Testis (tissue), 3 donors: ENCODE data around the gene NRL. TPM values are rescaled to one million over a fixed set of nuclear protein-coding genes. Genes with fewer than 3 reads are reported as not detected.

ENCODE experiments used
- DNase-seq: peaks from one replicate; pipeline ENCODE4 v3.0.0-alpha.2; 2019
- H3K27ac ChIP-seq, 2 donors: fragments of 200-600 bp; sonication (generic); one replicate each; pipeline ENCODE4 v1.5.1; 2019
- H3K27me3 ChIP-seq: fragments of 200-600 bp; sonication (generic); one replicate; pipeline ENCODE4 v1.5.1; 2019
- H3K36me3 ChIP-seq: fragments of 200-600 bp; sonication (generic); one replicate; pipeline ENCODE4 v1.5.1; 2017; ENCODE audit warnings: low read depth; ENCODE audit errors: missing control alignments
- H3K4me1 ChIP-seq: fragments of 200-600 bp; sonication (generic); one replicate; pipeline ENCODE4 v1.5.1; 2019
- H3K4me3 ChIP-seq, 2 donors: fragments of 200-600 bp; sonication (generic); one replicate each; pipeline ENCODE4 v1.5.1; 2017 to 2019
- H3K9me3 ChIP-seq: fragments of 200-600 bp; sonication (generic); one replicate; pipeline ENCODE4 v1.5.1; 2017
- POLR2A ChIP-seq: fragments of 450-650 bp; IDR thresholded peaks from one replicate; pipeline ENCODE4 v1.6.1; 2017; ENCODE audit warnings: antibody characterized with exemption, mild to moderate bottlenecking, moderate library complexity
- WGBS, 2 donors: methylation state at CpG; one replicate each; pipeline ENCODE4 v1.1.5; 2018; 5-methylcytosine and 5-hydroxymethylcytosine counted together
- intact Hi-C: fragments of 100-400 bp; cut with DNase I; formaldehyde crosslinking; loops from one replicate; pipeline ENCODE4 v1.15.1; 2023; ENCODE audit warnings: low total_unique reads
- polyA plus RNA-seq: library from polyadenylated mRNA; stranded (reverse); fragments of 350-450 nt; fragmentation: Illumina TruSeq; extraction: RNeasy Lipid Tissue Mini Kit (QIAGEN cat#74804); gene quantifications from one replicate; pipeline ENCODE4 v1.2.3, GENCODE V29; 2014; ENCODE audit warnings: low read depth, low replicate concordance; ENCODE audit not compliant: insufficient read depth
- total RNA-seq, 2 donors: library from RNA; depleted of rRNA; stranded (reverse); fragments of >200 nt; gene quantifications; one replicate each; pipeline ENCODE4 v1.2.3, GENCODE V29; 2016
- TF ChIP-seq, protein P1 (sequence below), 3 experiments: fragments of 450-650 bp in 2 of 3; fragments of 200-600 bp in 1 of 3; sonication (generic) in 1 of 3; IDR thresholded peaks; one replicate each; pipeline ENCODE4 v1.5.1; 2016 to 2019; ENCODE audit warnings: antibody characterized with exemption in 3 of 3, mild to moderate bottlenecking in 2 of 3, moderate library complexity in 1 of 3

The NRL gene
- total and polyA plus RNA-seq, 3 donors from 2014 or later = 6.6 to 8.3 (median 8.2) TPM

DNA sequence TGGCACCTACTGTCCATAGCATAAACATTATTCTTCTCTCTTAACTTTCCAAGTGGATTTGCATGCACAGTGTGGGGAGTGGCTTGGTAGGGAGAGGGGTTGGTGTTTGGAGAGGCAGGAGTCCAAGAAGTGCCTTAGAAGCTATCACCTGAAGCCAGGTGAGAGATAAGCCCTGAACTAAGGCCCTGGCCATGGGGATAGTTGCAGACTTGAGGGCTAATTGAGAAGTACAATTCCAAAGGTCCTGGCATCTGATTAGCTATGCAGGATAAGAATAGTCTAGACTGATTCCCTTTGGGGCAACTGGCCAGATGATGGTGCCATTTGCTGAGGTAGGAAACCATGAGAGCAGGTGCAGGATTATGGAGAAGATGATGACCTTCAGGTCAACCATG lies 22.6 kb downstream of the NRL start:
- DNase-seq = no peak
- TF ChIP-seq, protein P1, sequence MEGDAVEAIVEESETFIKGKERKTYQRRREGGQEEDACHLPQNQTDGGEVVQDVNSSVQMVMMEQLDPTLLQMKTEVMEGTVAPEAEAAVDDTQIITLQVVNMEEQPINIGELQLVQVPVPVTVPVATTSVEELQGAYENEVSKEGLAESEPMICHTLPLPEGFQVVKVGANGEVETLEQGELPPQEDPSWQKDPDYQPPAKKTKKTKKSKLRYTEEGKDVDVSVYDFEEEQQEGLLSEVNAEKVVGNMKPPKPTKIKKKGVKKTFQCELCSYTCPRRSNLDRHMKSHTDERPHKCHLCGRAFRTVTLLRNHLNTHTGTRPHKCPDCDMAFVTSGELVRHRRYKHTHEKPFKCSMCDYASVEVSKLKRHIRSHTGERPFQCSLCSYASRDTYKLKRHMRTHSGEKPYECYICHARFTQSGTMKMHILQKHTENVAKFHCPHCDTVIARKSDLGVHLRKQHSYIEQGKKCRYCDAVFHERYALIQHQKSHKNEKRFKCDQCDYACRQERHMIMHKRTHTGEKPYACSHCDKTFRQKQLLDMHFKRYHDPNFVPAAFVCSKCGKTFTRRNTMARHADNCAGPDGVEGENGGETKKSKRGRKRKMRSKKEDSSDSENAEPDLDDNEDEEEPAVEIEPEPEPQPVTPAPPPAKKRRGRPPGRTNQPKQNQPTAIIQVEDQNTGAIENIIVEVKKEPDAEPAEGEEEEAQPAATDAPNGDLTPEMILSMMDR (IDR thresholded peaks at IDR 0.05) = no peak
- TF ChIP-seq POLR2A = no peak
- Histone ChIP-seq H3K9me3 (no peaks in the 10 kb centered on the region), H3K27ac (no peak overlapping the region), H3K27me3 (no peaks in the 10 kb centered on the region), H3K36me3 (no peaks in the 10 kb centered on the region), H3K4me1 (peaks cover 12% of the 10 kb centered on the region), H3K4me3 (no peak overlapping the region)
- intact Hi-C loops = no loop called here

DNA sequence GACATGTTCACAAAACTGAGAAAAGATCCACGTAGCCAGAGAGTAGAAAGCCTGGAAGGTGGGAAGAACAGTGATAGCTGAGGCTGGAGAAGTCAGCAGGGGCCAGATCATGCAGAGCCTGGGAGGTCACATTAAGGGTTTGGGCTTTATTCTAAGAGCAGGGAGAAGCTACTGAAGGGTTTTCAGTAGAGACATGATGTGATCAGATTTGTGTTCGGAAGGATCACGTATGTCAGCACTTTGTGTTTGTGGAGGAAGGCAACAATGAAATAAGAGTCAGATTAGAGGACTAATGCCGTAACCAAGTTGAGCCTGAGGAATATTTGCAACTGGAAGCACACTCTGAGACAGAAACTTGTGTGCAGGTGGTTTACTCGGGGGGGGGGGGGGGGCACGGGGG lies 24.9 kb downstream of the NRL start:
- Histone ChIP-seq H3K27ac (no peak overlapping the region), H3K4me1 (peaks cover 9% of the 10 kb centered on the region), H3K27me3 (no peaks in the 10 kb centered on the region), H3K36me3 (no peaks in the 10 kb centered on the region), H3K4me3 (no peak overlapping the region), H3K9me3 (no peaks in the 10 kb centered on the region)
- DNase-seq = no peak
- 83 to 94% methylated on average over 6 of the region's 6 CpGs for WGBS, 2 donors
- intact Hi-C loops = no loop called here
- TF ChIP-seq, protein P1 (IDR thresholded peaks at IDR 0.05) = no peak
- TF ChIP-seq POLR2A = no peak

DNA sequence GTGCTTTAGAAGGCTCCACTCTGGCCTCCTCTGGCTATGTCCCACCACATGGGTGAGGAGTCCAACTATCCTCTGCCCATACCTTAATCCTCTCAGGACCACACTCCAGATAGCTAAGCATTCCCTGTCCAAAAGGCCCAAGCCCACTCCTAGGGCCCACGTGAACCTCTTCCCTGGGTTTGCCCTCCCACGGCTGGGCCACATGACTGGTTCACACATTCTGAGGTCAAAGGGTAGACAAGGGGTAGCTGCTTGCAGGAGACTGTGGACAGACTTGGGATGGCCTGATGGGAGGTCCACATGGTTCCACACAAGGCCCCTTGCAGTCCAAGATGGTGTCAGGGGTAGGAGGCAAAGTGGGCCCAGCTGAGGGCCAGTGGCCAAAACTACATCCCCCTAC lies 26.7 kb downstream of the NRL start:
- TF ChIP-seq, protein P1 (IDR thresholded peaks at IDR 0.05) = no peak
- intact Hi-C loops = no loop called here
- Histone ChIP-seq H3K4me3 (no peak overlapping the region), H3K27me3 (no peaks in the 10 kb centered on the region), H3K4me1 (no peaks in the 10 kb centered on the region), H3K36me3 (no peaks in the 10 kb centered on the region), H3K9me3 (no peaks in the 10 kb centered on the region), H3K27ac (no peak overlapping the region)
- DNase-seq = no peak
- 83 to 100% methylated on average over 2 of the region's 2 CpGs for WGBS, 2 donors

DNA sequence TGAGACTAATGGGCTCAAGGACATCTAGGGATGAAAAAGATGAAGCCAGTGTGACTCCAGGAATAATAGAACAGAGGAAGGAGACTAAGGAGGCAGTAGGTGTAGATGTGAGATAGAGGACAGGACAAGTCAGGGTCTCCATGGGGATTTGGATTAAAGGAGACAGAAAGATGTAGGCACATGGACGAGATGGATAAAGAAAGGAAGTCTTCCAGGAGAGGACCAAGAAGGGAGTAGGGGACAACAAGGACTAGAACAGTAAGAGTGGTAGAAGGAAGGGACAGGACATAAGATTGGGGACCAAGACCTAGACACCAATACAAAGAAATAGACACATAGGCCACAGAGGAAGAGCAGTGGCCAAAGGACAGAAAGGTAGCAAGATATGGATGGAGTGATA lies 27.7 kb downstream of the NRL start:
- 94 to 96% methylated on average over 1 of the region's 1 CpG for WGBS, 2 donors
- TF ChIP-seq, protein P1 (IDR thresholded peaks at IDR 0.05) = no peak
- no peak for TF ChIP-seq POLR2A
- Histone ChIP-seq H3K27ac (no peak overlapping the region), H3K9me3 (no peaks in the 10 kb centered on the region), H3K4me3 (no peak overlapping the region), H3K36me3 (no peaks in the 10 kb centered on the region), H3K4me1 (no peaks in the 10 kb centered on the region), H3K27me3 (no peaks in the 10 kb centered on the region)
- intact Hi-C loops = no loop called here
- no peak for DNase-seq

DNA sequence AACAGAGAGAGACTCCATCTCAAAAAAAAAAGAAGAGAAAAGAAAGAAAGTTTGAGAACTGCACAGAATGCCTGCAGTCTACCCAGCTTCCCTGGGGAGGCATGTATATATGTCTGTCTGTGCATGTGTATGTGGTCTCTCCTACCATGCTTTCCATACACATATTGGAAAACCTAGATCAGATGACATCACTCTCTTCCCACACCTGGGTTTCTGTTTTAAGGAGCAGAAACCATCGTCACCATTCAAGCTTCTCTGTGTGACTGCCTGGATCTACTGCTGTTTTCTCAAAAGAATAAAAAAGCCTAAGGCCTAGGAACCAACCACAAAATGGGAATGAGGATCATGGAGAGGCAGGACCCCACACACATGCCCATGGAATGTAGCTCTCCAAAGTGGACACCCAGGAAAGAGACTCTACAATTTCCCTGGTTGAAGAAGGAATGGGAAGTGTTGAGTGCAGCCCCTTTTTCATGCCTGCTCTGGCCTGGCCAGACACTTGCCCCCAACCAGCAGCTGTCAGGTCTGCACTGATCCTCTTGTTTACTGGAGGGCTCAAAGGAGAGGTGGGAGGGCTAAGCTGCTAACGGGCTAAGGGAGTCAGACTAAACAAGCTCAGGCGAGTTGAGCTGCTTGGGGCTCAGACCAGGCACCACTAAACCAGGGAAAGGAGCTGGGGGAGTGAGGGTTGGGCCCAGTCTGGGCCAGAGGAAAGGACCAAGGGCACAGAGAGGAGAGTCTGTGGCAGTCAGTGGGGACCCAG lies 28.4 kb downstream of the NRL start:
- Histone ChIP-seq H3K36me3 (no peaks in the 10 kb centered on the region), H3K4me3 (no peak overlapping the region), H3K27ac (no peak overlapping the region), H3K9me3 (no peaks in the 10 kb centered on the region), H3K4me1 (no peaks in the 10 kb centered on the region), H3K27me3 (no peaks in the 10 kb centered on the region)
- intact Hi-C loops = no loop called here
- TF ChIP-seq, protein P1 (IDR thresholded peaks at IDR 0.05) = no peak
- TF ChIP-seq POLR2A = no peak
- WGBS, 2 donors = 81 to 83% methylated on average over 3 of the region's 3 CpGs
- DNase-seq = no peak
